Neutrophil (primary cell): ENCODE measurements around the gene NSD2.
A peak's percentile ranks its signal among the peaks of the same experiment; 100 is the strongest.

Experiments
- H3K27ac ChIP-seq: fragments of 200-600 bp; sonication (generic); 2 replicates; pipeline ENCODE4 v1.5.1; 2016; ENCODE audit warnings: mild to moderate bottlenecking, moderate library complexity
- H3K27me3 ChIP-seq: fragments of 200-600 bp; sonication (generic); 2 replicates; pipeline ENCODE4 v1.6.0; 2016; ENCODE audit warnings: mild to moderate bottlenecking
- H3K36me3 ChIP-seq: fragments of 200-600 bp; sonication (generic); 2 replicates; pipeline ENCODE4 v1.5.1; 2017
- H3K4me1 ChIP-seq, 2 experiments: fragments of 200-600 bp in 1 of 2; sonication (generic) in 1 of 2; 1 replicate in 1 of 2; 2 replicates in 1 of 2; pipeline versions ENCODE4 v1.5.1 to v1.6.1; 2013 to 2016; ENCODE audit warnings: low read depth in 1 of 2, low read length in 1 of 2, mild to moderate bottlenecking in 1 of 2, moderate library complexity in 1 of 2; ENCODE audit not compliant: control insufficient read depth in 1 of 2, insufficient read depth in 1 of 2
- H3K4me3 ChIP-seq, 2 experiments: fragments of 200-600 bp in 1 of 2; sonication (generic) in 1 of 2; 1 replicate in 1 of 2; 2 replicates in 1 of 2; pipeline ENCODE4 v1.5.1; 2013 to 2016; ENCODE audit warnings: low read depth in 1 of 2, low read length in 1 of 2, mild to moderate bottlenecking in 1 of 2, moderate library complexity in 1 of 2
- H3K9me3 ChIP-seq: fragments of 200-600 bp; sonication (generic); 2 replicates; pipeline ENCODE4 v1.5.1; 2016
- CTCF ChIP-seq: fragments of 200-600 bp; sonication (generic); IDR thresholded peaks from 2 replicates; pipeline ENCODE4 v1.5.1; 2016; ENCODE audit warnings: antibody characterized with exemption

NSD2 gene

GRCh38 chr4:1870578-1871443 is at the start of gene NSD2:
Gene NSD2, plus strand, starts transcription at chr4:1871393. Its CDS starts 29,262 bp downstream, at chr4:1900655.
- Histone ChIP-seq H3K27ac (peak within 1 kb of the TSS; percentile 94), H3K36me3 (no peaks in the 10 kb centered on the region), H3K4me3 (peak within 1 kb of the TSS; percentile 73 to 98), H3K9me3 (no peaks in the 10 kb centered on the region), H3K4me1 (peaks cover 21 to 23% of the 10 kb centered on the region in 2 experiments), H3K27me3 (peaks cover 6% of the 10 kb centered on the region)
- TF ChIP-seq CTCF: peak; percentile 23

GRCh38 chr4:1821679-1822567 is 49.3 kb upstream of the NSD2 start:
- Histone ChIP-seq H3K4me3 (no peak overlapping the region), H3K27ac (no peak overlapping the region), H3K27me3 (no peaks in the 10 kb centered on the region), H3K4me1 (no peaks in the 10 kb centered on the region), H3K36me3 (peaks cover 77% of the 10 kb centered on the region), H3K9me3 (no peaks in the 10 kb centered on the region)
- TF ChIP-seq CTCF: no peak

- Histone ChIP-seq H3K4me1 (no peaks in the 10 kb centered on the region), H3K9me3 (no peaks in the 10 kb centered on the region), H3K36me3 (peaks cover 69% of the 10 kb centered on the region), H3K27me3 (no peaks in the 10 kb centered on the region), H3K4me3 (no peak overlapping the region), H3K27ac (no peak overlapping the region)
- TF ChIP-seq CTCF: no peak
These were observed 48.3 kb upstream of the NSD2 start for GRCh38 chr4:1822568-1823544.

GRCh38 chr4:1823545-1823932 is 47.7 kb upstream of the NSD2 start:
- H3K4me3 ChIP-seq: no peak overlapping the region
- peaks cover 62% of the 10 kb centered on the region for H3K36me3 ChIP-seq
- TF ChIP-seq CTCF: no peak
- no peaks in the 10 kb centered on the region for H3K9me3 ChIP-seq
- H3K27me3 ChIP-seq: no peaks in the 10 kb centered on the region
- H3K4me1 ChIP-seq: no peaks in the 10 kb centered on the region
- no peak overlapping the region for H3K27ac ChIP-seq

GRCh38 chr4:1824746-1825145 is 46.4 kb upstream of the NSD2 start:
- Histone ChIP-seq H3K4me1 (no peaks in the 10 kb centered on the region), H3K27me3 (no peaks in the 10 kb centered on the region), H3K9me3 (no peaks in the 10 kb centered on the region), H3K36me3 (peaks cover 50% of the 10 kb centered on the region), H3K27ac (no peak overlapping the region), H3K4me3 (no peak overlapping the region)
- TF ChIP-seq CTCF: no peak
